Peyer's patch (tissue), 4 donors: Measurements from ENCODE around the gene PXN.
"Not testable (repeated sequence)": the region's sequence is repeated elsewhere in the genome, so short reads cannot be mapped to it uniquely, and the experiment has no call there.

ENCODE experiments used
- POLR2A ChIP-seq, 2 donors: fragments of 450-650 bp; IDR thresholded peaks; one replicate each; pipeline ENCODE4 v1.5.1; 2017; ENCODE audit warnings: antibody characterized with exemption in 2 of 2, mild to moderate bottlenecking in 2 of 2, moderate library complexity in 2 of 2
- TF ChIP-seq, protein P1 (sequence below), 6 experiments: fragments of 450-650 bp in 4 of 6; fragments of 200-600 bp in 2 of 6; sonication (generic) in 1 of 6; IDR thresholded peaks; one replicate each; pipeline ENCODE4 v1.5.1; 2017 to 2019; ENCODE audit warnings: antibody characterized with exemption in 6 of 6, mild to moderate bottlenecking in 3 of 6, moderate library complexity in 1 of 6

DNA sequence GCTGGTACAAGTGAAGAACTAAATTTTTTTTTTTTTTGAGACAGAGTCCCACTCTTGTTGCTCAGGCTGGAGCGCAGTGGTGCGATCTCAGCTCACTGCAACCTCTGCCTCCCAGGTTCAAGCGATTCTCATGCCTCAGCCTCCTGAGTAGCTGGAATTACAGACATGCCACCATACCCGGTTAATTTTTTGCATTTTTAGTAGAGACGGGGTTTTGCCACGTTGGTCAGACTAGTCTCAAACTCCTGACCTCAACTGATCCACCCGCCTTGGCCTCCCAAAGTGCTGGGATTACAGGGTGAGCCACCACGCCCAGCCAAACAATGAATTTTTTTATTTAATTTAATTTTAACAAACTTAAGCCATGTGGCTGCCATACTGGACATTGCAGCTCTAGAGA lies 72.2 kb downstream of the PXN start:
- TF ChIP-seq, protein P1, sequence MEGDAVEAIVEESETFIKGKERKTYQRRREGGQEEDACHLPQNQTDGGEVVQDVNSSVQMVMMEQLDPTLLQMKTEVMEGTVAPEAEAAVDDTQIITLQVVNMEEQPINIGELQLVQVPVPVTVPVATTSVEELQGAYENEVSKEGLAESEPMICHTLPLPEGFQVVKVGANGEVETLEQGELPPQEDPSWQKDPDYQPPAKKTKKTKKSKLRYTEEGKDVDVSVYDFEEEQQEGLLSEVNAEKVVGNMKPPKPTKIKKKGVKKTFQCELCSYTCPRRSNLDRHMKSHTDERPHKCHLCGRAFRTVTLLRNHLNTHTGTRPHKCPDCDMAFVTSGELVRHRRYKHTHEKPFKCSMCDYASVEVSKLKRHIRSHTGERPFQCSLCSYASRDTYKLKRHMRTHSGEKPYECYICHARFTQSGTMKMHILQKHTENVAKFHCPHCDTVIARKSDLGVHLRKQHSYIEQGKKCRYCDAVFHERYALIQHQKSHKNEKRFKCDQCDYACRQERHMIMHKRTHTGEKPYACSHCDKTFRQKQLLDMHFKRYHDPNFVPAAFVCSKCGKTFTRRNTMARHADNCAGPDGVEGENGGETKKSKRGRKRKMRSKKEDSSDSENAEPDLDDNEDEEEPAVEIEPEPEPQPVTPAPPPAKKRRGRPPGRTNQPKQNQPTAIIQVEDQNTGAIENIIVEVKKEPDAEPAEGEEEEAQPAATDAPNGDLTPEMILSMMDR (IDR thresholded peaks at IDR 0.05), result not testable (repeated sequence)
- TF ChIP-seq POLR2A (IDR thresholded peaks at IDR 0.05), result not testable (repeated sequence)
